GM19099 (cell line): ENCODE results near the gene TSPYL4.

Experiments used
- POLR2A ChIP-seq: IDR thresholded peaks from 3 replicates; pipeline ENCODE4 v1.6.1; 2011; ENCODE audit warnings: low read depth; ENCODE audit not compliant: insufficient read length; ENCODE audit errors: extremely low read depth

TSPYL4 gene

GRCh38 chr6:116254297-116255056 is 602 bp upstream of the TSPYL4 start:
- TF ChIP-seq POLR2A, result no peak

- no peak for TF ChIP-seq POLR2A
Observed at GRCh38 chr6:116253188-116253504, 729 bp downstream of the TSPYL4 start.

- no peak for TF ChIP-seq POLR2A
Observed at GRCh38 chr6:116251568-116252384, 2.1 kb downstream of the TSPYL4 start.

- no peak for TF ChIP-seq POLR2A
Observed at GRCh38 chr6:116248577-116248976, 5.3 kb downstream of the TSPYL4 start.

- no peak for TF ChIP-seq POLR2A
Observed at GRCh38 chr6:116247285-116247684, 6.6 kb downstream of the TSPYL4 start.

- TF ChIP-seq POLR2A, result no peak
Observed at GRCh38 chr6:116246089-116246488, 7.8 kb downstream of the TSPYL4 start.

GRCh38 chr6:116244284-116244683 is 9.6 kb downstream of the TSPYL4 start:
- TF ChIP-seq POLR2A, result no peak

GRCh38 chr6:116239856-116240255 is 14.0 kb downstream of the TSPYL4 start:
- no peak for TF ChIP-seq POLR2A

GRCh38 chr6:116239256-116239655 is 14.6 kb downstream of the TSPYL4 start:
- TF ChIP-seq POLR2A, result no peak

GRCh38 chr6:116238083-116238482 is 15.8 kb downstream of the TSPYL4 start:
- no peak for TF ChIP-seq POLR2A

GRCh38 chr6:116234689-116235088 is 19.2 kb downstream of the TSPYL4 start:
- no peak for TF ChIP-seq POLR2A

GRCh38 chr6:116229287-116229913 is 24.5 kb downstream of the TSPYL4 start:
- TF ChIP-seq POLR2A, result no peak

GRCh38 chr6:116223355-116223754 is 30.5 kb downstream of the TSPYL4 start:
- TF ChIP-seq POLR2A, result no peak

GRCh38 chr6:116221911-116222310 is 32.0 kb downstream of the TSPYL4 start:
- TF ChIP-seq POLR2A, result no peak

GRCh38 chr6:116221067-116221466 is 32.8 kb downstream of the TSPYL4 start:
- TF ChIP-seq POLR2A, result no peak

GRCh38 chr6:116218866-116219265 is 35.0 kb downstream of the TSPYL4 start:
- no peak for TF ChIP-seq POLR2A

- no peak for TF ChIP-seq POLR2A
Observed at GRCh38 chr6:116218172-116218633, 35.7 kb downstream of the TSPYL4 start.

- no peak for TF ChIP-seq POLR2A
Observed at GRCh38 chr6:116217069-116217468, 36.8 kb downstream of the TSPYL4 start.
